ENCODE measurements around the gene ZCCHC4.

The ZCCHC4 gene

DNA sequence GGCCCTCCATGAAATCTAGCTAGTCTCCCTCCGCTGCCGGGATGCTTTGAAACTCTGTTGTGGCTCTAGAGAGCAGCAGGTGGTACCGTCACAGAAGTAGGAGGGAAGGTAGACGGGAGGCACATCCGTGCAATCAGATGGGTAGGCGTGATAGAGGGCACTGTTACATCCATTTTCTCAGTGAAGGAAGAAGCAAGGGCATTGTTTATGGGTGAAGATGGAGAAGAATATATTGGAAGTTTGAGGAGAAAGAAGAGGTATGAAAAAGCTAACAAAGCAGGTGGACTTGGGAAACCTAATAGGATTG lies 65.8 kb downstream of the ZCCHC4 start:
- no peak for DNase-seq

DNA sequence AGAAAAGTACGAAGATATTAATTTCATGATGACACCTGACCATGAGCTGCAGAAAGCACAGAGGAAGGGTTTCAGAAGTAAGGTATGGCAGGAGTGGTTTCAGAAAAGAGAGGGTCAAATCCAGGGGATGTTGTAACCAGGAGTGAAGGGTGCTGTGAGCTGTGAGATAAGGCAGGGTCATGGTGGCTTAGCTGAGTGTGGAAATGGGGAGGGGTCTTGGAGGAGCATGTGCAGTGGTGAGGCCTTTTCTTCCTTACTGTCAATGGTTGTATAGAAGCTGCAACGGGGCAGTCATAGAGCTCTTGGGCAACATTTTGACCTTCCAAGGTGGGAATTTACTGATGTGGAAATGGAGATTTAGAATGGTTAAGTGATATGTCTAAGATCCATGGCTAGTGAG lies 67.0 kb downstream of the ZCCHC4 start:
- no peak for DNase-seq

DNA sequence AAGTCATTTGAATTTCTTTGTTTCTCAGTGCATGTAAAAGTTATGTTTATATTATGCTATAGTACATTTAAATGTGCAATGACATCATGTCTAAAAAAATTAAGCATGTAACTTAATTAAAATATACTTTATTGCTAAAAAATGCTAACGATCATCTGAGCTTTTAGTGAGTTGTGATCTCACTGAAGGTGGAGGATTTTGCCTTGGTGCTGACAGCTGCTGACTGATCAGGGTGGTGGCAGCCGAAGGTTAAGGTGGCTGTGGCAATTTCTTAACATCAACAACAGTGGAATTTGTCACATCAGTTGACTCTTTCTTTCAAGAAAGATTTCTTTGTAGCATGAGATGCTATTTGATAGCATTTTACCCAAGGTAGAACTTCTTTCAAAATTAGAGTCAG lies 71.1 kb downstream of the ZCCHC4 start:
- DNase-seq, result no peak

DNA sequence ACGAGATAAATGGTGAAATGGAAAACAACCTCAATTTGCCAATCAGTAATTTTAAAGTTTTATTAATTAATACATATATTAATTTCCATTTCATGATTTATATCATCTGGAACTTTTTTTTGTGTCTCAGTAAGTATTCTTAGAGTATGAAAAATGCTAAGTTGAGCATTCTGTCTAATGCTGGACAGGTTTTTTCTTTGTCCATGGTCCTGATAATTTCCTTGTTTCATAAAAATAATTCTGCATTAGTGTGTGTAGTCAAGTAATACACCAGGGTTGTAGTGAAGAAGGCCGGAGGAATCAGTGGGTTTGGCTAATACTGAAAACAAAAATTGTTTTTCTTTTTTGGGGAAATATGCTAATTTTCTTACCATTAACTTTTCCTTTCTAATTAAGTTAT lies 74.4 kb downstream of the ZCCHC4 start:
- no peak for DNase-seq

GRCh38 chr4:25397305-25397704 lies 84.7 kb downstream of the ZCCHC4 start:
- no peak for DNase-seq

DNA sequence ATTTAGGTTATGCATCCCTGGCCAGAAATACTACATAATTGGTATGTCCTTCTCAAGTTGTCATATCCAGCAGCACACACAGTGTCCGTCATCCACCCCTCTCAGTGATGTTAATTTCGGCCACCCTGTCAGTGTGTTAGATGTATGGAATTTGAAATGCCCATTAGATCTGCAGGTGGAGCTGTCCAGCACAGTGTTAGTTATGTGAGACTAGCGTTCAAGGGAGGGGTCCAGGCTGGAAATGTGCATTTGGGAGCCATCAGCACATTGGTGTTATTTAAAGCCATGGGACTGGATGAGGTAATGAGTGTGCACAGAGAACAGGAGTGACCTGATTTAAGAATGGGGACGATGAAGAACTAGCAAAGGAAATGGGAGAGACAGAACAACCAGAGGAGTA lies 86.9 kb downstream of the ZCCHC4 start:
- DNase-seq, result no peak

GRCh38 chr4:25401066-25401465 lies 88.5 kb downstream of the ZCCHC4 start:
- no peak for DNase-seq

DNA sequence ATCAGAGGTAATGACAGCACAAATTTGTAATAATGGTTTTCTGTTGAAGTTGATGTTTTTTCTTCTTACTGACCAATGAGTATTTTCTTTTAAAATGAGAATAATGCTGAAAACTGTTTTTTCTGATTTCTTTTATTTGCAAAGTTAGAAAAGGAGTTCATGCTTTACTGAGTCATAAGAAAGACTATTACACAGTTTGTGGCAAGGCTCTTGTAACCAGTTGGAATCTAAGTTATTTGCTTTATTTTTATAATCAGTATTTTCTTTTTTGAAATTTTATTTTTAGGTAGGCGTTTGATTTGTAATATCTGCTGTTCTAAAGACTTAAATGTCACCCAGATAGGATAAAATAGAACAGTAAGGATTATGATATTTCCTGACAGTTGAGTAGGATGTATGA lies 89.9 kb downstream of the ZCCHC4 start:
- no peak for DNase-seq

DNA sequence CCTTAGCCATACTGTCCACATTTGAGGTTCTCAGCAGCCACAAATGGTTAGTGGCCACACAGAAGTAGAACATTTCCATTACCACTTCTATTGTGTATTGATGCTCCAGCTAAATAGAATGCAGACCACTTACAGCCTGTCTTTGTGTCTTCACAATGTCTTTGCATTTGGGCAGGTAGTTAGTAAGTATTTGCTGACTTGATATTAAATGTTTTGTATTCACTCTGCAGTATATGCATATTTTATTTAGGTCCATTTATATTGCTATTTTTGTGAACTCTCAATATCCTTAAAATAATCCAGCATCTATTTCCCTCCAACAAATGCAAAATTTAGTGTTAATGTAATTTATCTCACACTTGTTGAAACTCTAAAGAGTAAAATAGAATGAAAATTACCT lies 91.1 kb downstream of the ZCCHC4 start:
- no peak for DNase-seq

GRCh38 chr4:25405453-25405852 lies 92.9 kb downstream of the ZCCHC4 start:
- no peak for DNase-seq

DNA sequence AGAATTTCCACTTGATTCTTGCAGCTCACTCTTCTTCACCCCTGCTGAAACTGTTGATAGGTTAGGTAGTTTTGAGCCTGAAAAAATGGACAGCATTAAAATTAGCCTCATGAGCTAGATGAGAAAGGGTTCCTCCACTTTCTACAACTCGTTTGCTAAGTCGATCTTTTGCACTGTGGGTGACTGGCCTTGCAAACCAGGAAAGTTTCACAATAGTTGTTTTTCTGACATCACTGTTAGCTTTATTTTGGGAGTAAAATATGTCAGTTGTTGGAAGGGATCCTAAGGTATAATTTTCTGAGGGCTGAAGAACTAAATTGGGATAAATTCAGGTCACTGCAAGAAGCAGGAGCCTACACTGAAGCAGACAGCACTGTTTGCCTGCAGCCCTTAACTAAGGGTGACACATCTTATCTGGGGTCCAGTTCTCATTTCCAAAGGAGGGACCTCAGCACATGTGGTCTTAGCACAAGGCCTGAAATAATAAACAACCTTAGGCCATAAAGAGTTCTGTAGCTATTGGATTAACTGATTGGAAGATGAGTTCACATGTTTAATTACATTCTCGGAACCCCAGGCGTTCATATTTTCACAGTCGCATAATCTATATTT lies 93.6 kb downstream of the ZCCHC4 start:
- no peak for DNase-seq

GRCh38 chr4:25410820-25411529 lies 98.4 kb downstream of the ZCCHC4 start:
- DNase-seq, result no peak

- DNase-seq, result no peak
These were observed 100.7 kb downstream of the ZCCHC4 start for GRCh38 chr4:25413261-25413660.

GRCh38 chr4:25417014-25417413 lies 104.4 kb downstream of the ZCCHC4 start:
- DNase-seq, result no peak
